Kidney epithelial cell (primary cell): ENCODE data around the gene HAL. TPM values are rescaled to one million over a fixed set of nuclear protein-coding genes. Genes with fewer than 3 reads are reported as not detected.

Experiments used
- DNase-seq: peaks from one replicate; pipeline ENCODE4 v3.0.0-alpha.2; 2010; ENCODE audit warnings: low read depth
- H3K27me3 ChIP-seq: 2 replicates; pipeline ENCODE4 v1.6.0; 2011; ENCODE audit warnings: low read length; ENCODE audit not compliant: control insufficient read depth, insufficient read depth
- H3K36me3 ChIP-seq: 2 replicates; pipeline ENCODE4 v1.5.1; 2011; ENCODE audit warnings: low read length; ENCODE audit not compliant: control insufficient read depth, insufficient read depth
- H3K4me3 ChIP-seq: 2 replicates; pipeline ENCODE4 v1.5.1; 2011; ENCODE audit warnings: low read depth, mild to moderate bottlenecking, control low read depth, low read length
- CTCF ChIP-seq: IDR thresholded peaks from 2 replicates; pipeline ENCODE4 v1.5.1; 2011; ENCODE audit warnings: mild to moderate bottlenecking, moderate library complexity, low read length, control low read depth, inconsistent platforms; ENCODE audit not compliant: insufficient read depth, poor library complexity, severe bottlenecking
- total RNA-seq: library from RNA; depleted of rRNA; stranded (reverse); fragments of >200 nt; gene quantifications from 2 replicates; pipeline ENCODE4 v1.2.3, GENCODE V29; 2015

HAL gene
- total RNA-seq, 1 donor from 2014 or later = 0.21 TPM

DNA sequence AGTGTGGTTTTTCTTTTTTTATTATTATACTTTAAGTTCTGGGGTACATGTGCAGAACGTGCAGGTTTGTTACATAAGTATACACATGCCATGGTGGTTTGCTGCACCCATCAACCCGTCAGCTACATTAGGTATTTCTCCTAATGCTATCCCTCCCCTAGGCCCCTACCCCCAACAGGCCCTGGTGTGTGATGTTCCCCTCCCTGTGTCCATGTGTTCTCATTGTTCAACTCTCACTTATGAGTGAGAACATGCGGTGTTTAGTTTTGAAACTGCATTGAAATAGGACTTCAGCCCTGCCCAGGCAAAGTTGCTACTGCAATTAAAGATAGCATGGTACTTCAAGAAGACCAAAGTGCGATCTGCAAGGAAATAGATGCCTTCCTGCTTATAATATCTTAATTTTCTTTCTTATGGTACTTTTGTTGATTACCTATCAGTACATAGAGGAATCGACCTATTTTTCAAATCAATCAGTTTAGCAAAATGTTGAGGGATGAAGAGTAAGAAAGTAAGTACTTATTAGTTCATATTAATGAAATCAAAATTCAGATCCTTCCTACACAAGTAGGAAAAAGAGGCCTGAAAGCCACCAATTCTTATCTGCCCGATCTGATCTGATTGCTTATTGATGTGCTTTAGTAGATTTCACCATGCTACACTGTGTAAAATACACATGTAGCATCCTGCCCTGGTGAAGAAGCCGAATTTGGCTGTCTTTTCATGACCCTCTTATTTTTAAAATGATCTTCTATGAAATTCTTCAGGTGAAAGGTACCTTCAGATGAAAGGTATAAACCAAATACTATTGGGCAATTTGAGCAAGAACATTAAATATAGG is 37.6 kb upstream of the HAL start:
- Histone ChIP-seq H3K36me3 (no peaks in the 10 kb centered on the region), H3K27me3 (no peaks in the 10 kb centered on the region), H3K4me3 (peak overlapping the region; percentile 71)
- no peak for DNase-seq
- no peak for TF ChIP-seq CTCF

- no peak overlapping the region for H3K4me3 ChIP-seq
- H3K27me3 ChIP-seq = no peaks in the 10 kb centered on the region
- no peaks in the 10 kb centered on the region for H3K36me3 ChIP-seq
- TF ChIP-seq CTCF = no peak
- no peak for DNase-seq
Observed at GRCh38 chr12:96029826-96030225, 33.7 kb upstream of the HAL start.

DNA sequence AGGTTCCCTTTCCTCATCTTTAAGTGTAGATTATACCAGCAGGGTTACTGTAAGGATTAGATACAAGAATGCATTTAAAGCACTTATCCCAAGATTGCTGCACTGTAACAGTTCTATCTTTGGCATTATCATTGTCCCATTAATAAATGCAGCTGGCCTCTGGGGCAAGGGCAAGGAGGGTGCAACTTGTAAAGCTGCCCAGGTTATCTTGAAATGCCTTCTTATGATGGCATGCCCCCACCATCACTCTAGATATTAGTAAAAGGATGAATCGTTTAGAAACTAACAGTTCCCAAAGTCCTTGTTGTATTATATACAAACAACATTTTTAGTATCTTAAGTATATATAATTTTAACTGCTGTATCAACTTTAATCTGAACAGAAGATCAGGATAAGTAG is 32.4 kb upstream of the HAL start:
- no peaks in the 10 kb centered on the region for H3K36me3 ChIP-seq
- TF ChIP-seq CTCF = no peak
- H3K4me3 ChIP-seq = no peak overlapping the region
- H3K27me3 ChIP-seq = no peaks in the 10 kb centered on the region
- DNase-seq = no peak

DNA sequence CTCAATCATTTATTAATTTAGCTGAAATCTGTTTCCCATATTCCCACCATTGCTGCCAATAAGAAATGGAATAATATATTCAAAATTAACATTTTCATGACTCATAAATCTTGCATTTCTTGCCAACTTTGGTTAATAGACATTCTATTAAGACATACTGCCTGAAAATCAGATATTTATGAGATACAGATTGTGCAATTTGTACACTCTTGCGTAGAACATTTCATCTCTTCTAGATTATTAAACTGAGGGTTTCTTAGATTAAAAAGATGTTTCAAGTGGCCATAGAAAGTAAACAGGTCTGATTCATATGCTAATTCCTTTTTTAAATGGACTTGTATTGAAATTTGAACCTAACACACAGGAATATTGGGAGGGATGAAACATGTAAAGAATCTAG is 30.2 kb upstream of the HAL start:
- H3K36me3 ChIP-seq = no peaks in the 10 kb centered on the region
- no peak for DNase-seq
- TF ChIP-seq CTCF = no peak

GRCh38 chr12:96025518-96025917 is 29.4 kb upstream of the HAL start:
- TF ChIP-seq CTCF = no peak
- no peaks in the 10 kb centered on the region for H3K27me3 ChIP-seq
- no peak overlapping the region for H3K4me3 ChIP-seq
- DNase-seq = no peak
- no peaks in the 10 kb centered on the region for H3K36me3 ChIP-seq

More for the DNA sequence above, 30.2 kb upstream of the HAL start:
- Histone ChIP-seq H3K4me3 (no peak overlapping the region), H3K27me3 (no peaks in the 10 kb centered on the region)

DNA sequence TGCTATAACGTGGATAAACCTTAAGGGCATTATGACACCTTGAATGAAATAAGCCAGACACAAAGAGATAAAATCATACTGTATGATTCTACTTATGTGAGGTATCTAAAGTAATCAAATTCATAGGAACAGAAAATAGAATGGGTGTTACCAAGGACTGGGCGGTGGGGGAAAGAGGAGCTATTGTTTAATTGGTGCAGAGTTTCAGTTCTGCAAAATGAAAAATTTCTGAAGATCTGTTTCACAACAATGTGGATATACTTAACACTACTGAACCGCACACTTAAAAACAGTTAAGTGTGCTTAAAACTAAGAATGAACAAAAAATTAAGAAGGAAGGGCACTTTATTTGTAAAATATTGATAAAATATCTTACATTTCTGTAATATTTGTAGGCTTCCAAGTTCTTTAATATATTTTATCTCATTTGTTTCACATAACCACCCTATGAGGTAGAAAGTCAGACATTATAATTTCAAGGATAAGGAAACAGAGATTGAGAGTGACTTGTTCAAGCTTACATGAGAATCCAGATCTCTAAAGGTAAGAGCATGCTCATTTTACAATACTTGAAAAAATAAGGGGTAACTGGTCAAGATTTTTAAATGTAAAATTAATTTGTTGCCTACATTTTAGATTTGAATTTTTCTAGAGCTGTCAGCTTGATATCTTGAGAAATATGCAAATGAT is 24.3 kb upstream of the HAL start:
- no peak for DNase-seq
- Histone ChIP-seq H3K36me3 (no peaks in the 10 kb centered on the region), H3K27me3 (no peaks in the 10 kb centered on the region), H3K4me3 (no peak overlapping the region)
- no peak for TF ChIP-seq CTCF
